Measurements from ENCODE around the gene DHX36.

The DHX36 gene

GRCh38 chr3:154273381-154273780 is 50.9 kb downstream of the DHX36 start:
- H3K36me3 ChIP-seq (ENCODE audit: control insufficient read depth in 2 of 2, insufficient read depth in 1 of 2, low read length in 2 of 2): peaks cover 24 to 68% of the 10 kb centered on the region in 2 experiments
- no peak for TF ChIP-seq ZNF266 (tag by site-specific recombination; IDR thresholded peaks at IDR 0.05; ENCODE audit: low read depth)
- TF ChIP-seq ZNF394 (tag by site-specific recombination; IDR thresholded peaks at IDR 0.05; ENCODE audit: borderline replicate concordance): no peak
- no peak for TF ChIP-seq ZBTB6 (tag by site-specific recombination; IDR thresholded peaks at IDR 0.05)
- TF ChIP-seq ZNF280D (tag by site-specific recombination; IDR thresholded peaks at IDR 0.05): no peak
- TF ChIP-seq ZNF341 (tag by site-specific recombination; IDR thresholded peaks at IDR 0.05; ENCODE audit: low read depth): no peak
- TF ChIP-seq BCL6B (tag by site-specific recombination; IDR thresholded peaks at IDR 0.05): no peak
- TF ChIP-seq ZBTB48 (tag by site-specific recombination; IDR thresholded peaks at IDR 0.05): no peak
- no peak for TF ChIP-seq GLIS1 (tag by site-specific recombination; IDR thresholded peaks at IDR 0.05)
- no peak for TF ChIP-seq ZNF214 (tag by site-specific recombination; IDR thresholded peaks at IDR 0.05; ENCODE audit: borderline replicate concordance)
- no peak for TF ChIP-seq OVOL3 (tag by site-specific recombination; IDR thresholded peaks at IDR 0.05)
- TF ChIP-seq ZNF140 (tag by site-specific recombination; IDR thresholded peaks at IDR 0.05): no peak
- TF ChIP-seq ZNF175 (tag by site-specific recombination; IDR thresholded peaks at IDR 0.05): no peak
- no peak for TF ChIP-seq ZNF2 (tag by site-specific recombination; IDR thresholded peaks at IDR 0.05)

GRCh38 chr3:154254527-154254926 is 69.8 kb downstream of the DHX36 start:
- Histone ChIP-seq H3K9me3 (ENCODE audit: control insufficient read depth, insufficient read depth, low read depth, low read length) (no peaks in the 10 kb centered on the region), H3K36me3 (ENCODE audit: control insufficient read depth in 2 of 2, insufficient read depth in 1 of 2, low read length in 2 of 2) (peaks cover 0 to 72% of the 10 kb centered on the region in 2 experiments; a peak in 1 of 3 replicates), H3K4me3 (ENCODE audit: low read depth, low read length) (no peak overlapping the region), H3K4me1 (ENCODE audit: control insufficient read depth, insufficient read depth, low read length) (no peaks in the 10 kb centered on the region), H3K27ac (ENCODE audit: extremely low read depth, low read depth, low read length) (no peak overlapping the region)
- TF ChIP-seq ZFP41 (tag by site-specific recombination; IDR thresholded peaks at IDR 0.05; ENCODE audit: borderline replicate concordance) (no peak), SCRT2 (tag by site-specific recombination; IDR thresholded peaks at IDR 0.05) (no peak), ZNF692 (tag by site-specific recombination; IDR thresholded peaks at IDR 0.05) (no peak), ZNF623 (tag by site-specific recombination; IDR thresholded peaks at IDR 0.05) (no peak)
- POLR2A ChIA-PET: no interaction called here
- CTCF ChIA-PET: interaction anchor here (0.7 to 1.6 kb wide), 4 partner anchors 9 to 161 kb away, joined by 3 to 6 read pairs (median 5); no protein-coding TSS in a partner anchor

More at GRCh38 chr3:154273381-154273780, 50.9 kb downstream of the DHX36 start:
- H3K9me3 ChIP-seq (ENCODE audit: control insufficient read depth, insufficient read depth, low read depth, low read length): no peaks in the 10 kb centered on the region
- no peaks in the 10 kb centered on the region for H3K4me1 ChIP-seq (ENCODE audit: control insufficient read depth, insufficient read depth, low read length)
- ChIA-PET POLR2A (no interaction called here), CTCF (no interaction called here)
- H3K4me3 ChIP-seq (ENCODE audit: low read depth, low read length): no peak overlapping the region
- no peak overlapping the region for H3K27ac ChIP-seq (ENCODE audit: extremely low read depth, low read depth, low read length)

All from HEK293 (cell line).